K562 (cell line): Measurements from ENCODE around the gene NPPC.

Source experiments
- CBFA2T3 ChIP-seq: fragments of 450-650 bp; IDR thresholded peaks from 2 replicates; pipeline ENCODE4 v1.6.1; 2017
- CREB1 ChIP-seq, 2 experiments: sonication (generic) in 1 of 2; formaldehyde crosslinking in 1 of 2; IDR thresholded peaks; 2 replicates each; pipeline versions ENCODE4 v1.6.1 to v1.8.0; 2012 to 2022; ENCODE audit warnings: inconsistent platforms in 1 of 2, mild to moderate bottlenecking in 1 of 2, missing genetic modification reagents in 1 of 2, moderate library complexity in 1 of 2
- CREB3 ChIP-seq: fragments of 450-650 bp; conservative IDR thresholded peaks from 2 replicates; pipeline ENCODE4 v1.6.1; 2016; ENCODE audit warnings: missing genetic modification characterization, low read depth, mild to moderate bottlenecking, missing compliant biosample characterization, moderate library complexity
- CTCF ChIP-seq, 3 experiments: IDR thresholded peaks in 2 of 3; conservative IDR thresholded peaks in 1 of 3; 2 replicates each; pipeline ENCODE4 v1.5.1; 2011 to 2012; ENCODE audit warnings: low read length in 3 of 3, mild to moderate bottlenecking in 3 of 3, control low read depth in 2 of 3, improper control_type of control experiment in 1 of 3, inconsistent platforms in 1 of 3, low read depth in 1 of 3, mixed read lengths in 1 of 3, moderate library complexity in 1 of 3; ENCODE audit not compliant: insufficient read depth in 2 of 3
- FOXA1 ChIP-seq: fragments of 450-650 bp; IDR thresholded peaks from 2 replicates; pipeline ENCODE4 v1.6.1; 2016; ENCODE audit warnings: mild to moderate bottlenecking, borderline replicate concordance
- KDM2B ChIP-seq: fragments of 250-450 bp; sonication (Bioruptor Pico); IDR thresholded peaks from 2 replicates; pipeline ENCODE4 v1.8.0; 2021; ENCODE audit warnings: mild to moderate bottlenecking, moderate library complexity
- LEF1 ChIP-seq: fragments of 450-650 bp; IDR thresholded peaks from 2 replicates; pipeline ENCODE4 v1.6.1; 2016; ENCODE audit warnings: mild to moderate bottlenecking
- POLR2AphosphoS2 ChIP-seq: IDR thresholded peaks from 2 replicates; pipeline ENCODE4 v1.6.1; 2012; ENCODE audit warnings: low read length, improper control_type of control experiment
- SOX6 ChIP-seq: fragments of 450-650 bp; IDR thresholded peaks from 2 replicates; pipeline ENCODE4 v1.6.1; 2014; ENCODE audit warnings: mild to moderate bottlenecking
- TEAD2 ChIP-seq: fragments of 450-650 bp; IDR thresholded peaks from 2 replicates; pipeline ENCODE4 v1.6.1; 2016; ENCODE audit warnings: missing genetic modification characterization, control low read depth, missing compliant biosample characterization

- TF ChIP-seq CTCF (IDR thresholded peaks at IDR 0.05 in 2 of 3, conservative IDR thresholded peaks at IDR 0.05 in 1 of 3; ENCODE audit: insufficient read depth in 2 of 3, low read depth in 1 of 3, low read length in 3 of 3) (no peak), KDM2B (CRISPR knock-in tag) (no peak), FOXA1 (no peak), SOX6 (no peak), CREB1 (IDR thresholded peaks at IDR 0.05) (no peak), CREB1 (CRISPR knock-in tag; IDR thresholded peaks at IDR 0.05) (no peak), CREB3 (no peak), CBFA2T3 (no peak), POLR2AphosphoS2 (no peak), LEF1 (no peak), TEAD2 (no peak)
Observed at GRCh38 chr2:231894566-231895380, 31.4 kb downstream of the NPPC start.
